Measurements from ENCODE around the gene HRCT1. TPM values are rescaled to one million over a fixed set of nuclear protein-coding genes. Genes with fewer than 3 reads are reported as not detected.
A peak's percentile ranks its signal among the peaks of the same experiment; 100 is the strongest.

HRCT1 gene
- total and polyA plus RNA-seq, 2 of the 4 experiments (the other 2 are of a cell fraction): 1.1 to 3.9 TPM

DNA sequence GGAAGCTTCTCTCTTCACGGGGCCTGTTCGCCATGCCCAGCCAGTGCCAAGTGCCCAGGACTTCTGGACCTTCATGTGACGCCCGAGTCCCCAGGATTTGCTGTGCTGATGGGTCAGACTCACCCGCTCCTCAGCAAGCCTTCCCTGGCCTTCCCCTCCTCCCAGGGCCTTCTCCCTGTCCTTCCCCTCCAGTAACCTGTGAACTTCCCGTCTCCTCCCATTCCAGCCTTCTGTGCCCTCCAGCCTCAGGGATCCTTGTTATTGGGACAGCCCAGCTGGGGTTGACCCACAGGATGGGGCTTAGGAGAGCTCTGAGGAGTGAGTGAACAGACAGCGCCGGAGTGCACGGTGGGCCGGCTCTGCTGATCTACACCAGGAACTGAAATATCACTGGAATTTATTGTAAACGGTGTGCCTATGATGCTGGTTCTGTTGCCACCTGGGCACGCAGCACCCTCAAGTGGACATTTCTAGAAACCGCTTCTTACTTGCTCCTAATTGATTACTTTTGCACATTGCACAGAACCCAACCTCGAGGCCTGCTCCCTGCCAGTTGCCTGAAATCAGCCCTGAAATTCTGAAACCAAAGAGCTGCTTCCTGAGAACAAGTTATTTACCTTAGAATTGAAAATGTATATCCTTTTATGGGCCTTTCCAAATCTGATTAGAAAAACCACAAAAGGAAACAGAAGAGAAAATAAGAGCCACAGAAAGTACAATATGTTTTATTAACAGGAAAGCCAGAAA lies 4.8 kb downstream of the HRCT1 start:
- Histone ChIP-seq H4K91ac (ENCODE audit: insufficient read depth, low read depth, low read length) (peak overlapping the region; percentile 76), H3K9ac (ENCODE audit: low read depth, low read length) (no peak overlapping the region), H2AFZ (replicated peaks; ENCODE audit: low read length, poor library complexity) (peak overlapping the region; percentile 44), H3K4ac (ENCODE audit: low read depth, low read length) (peak overlapping the region; percentile 100), H3K23ac (ENCODE audit: low read depth, low read length) (no peak overlapping the region), H2BK20ac (ENCODE audit: low read depth, low read length) (peak overlapping the region; percentile 66), H3K14ac (replicated peaks; ENCODE audit: low read depth, low read length) (peak overlapping the region; percentile 21; the same call in 1 of the 2 replicates), H2AK5ac (ENCODE audit: low read depth, low read length) (peak overlapping the region; percentile 99), H2BK120ac (ENCODE audit: low read depth, low read length) (peak overlapping the region; percentile 99), H4K20me1 (ENCODE audit: insufficient read depth, low read length) (no peaks in the 10 kb centered on the region), H3K27me3 (ENCODE audit: control insufficient read depth, insufficient read depth, low read length) (no peaks in the 10 kb centered on the region), H3K4me2 (ENCODE audit: low read depth, low read length) (no peak overlapping the region), H4K5ac (ENCODE audit: low read depth, low read length) (peak overlapping the region; percentile 33), H4K8ac (ENCODE audit: low read depth in 2 of 2, low read length in 2 of 2) (peak overlapping the region; percentile 40 to 59; a peak in 3 of 4 replicates), H2BK5ac (ENCODE audit: low read depth, low read length, poor library complexity, severe bottlenecking) (peak overlapping the region; percentile 44), H3K4me1 (ENCODE audit: control insufficient read depth, insufficient read depth, low read length) (peaks cover 37% of the 10 kb centered on the region), H3K9me3 (ENCODE audit: control insufficient read depth, insufficient read depth, low read length) (no peaks in the 10 kb centered on the region), H3K79me1 (ENCODE audit: low read depth in 1 of 2, low read length in 2 of 2) (peaks cover 0 to 33% of the 10 kb centered on the region in 2 experiments; a peak in 2 of 4 replicates), H2BK15ac (ENCODE audit: low read depth, low read length) (peak overlapping the region; percentile 83; the same call in 1 of the 3 replicates), H3K18ac (ENCODE audit: low read depth, low read length) (no peak overlapping the region), H2AK9ac (replicated peaks; ENCODE audit: low read depth, low read length, poor library complexity) (no peak overlapping the region), H3K56ac (ENCODE audit: extremely low read depth, insufficient read depth, low read length) (no peak overlapping the region), H3K9me1 (ENCODE audit: insufficient read depth, low read length) (peaks cover 17% of the 10 kb centered on the region), H3K4me3 (ENCODE audit: insufficient read depth, low read depth, low read length) (no peak overlapping the region), H3K36me3 (ENCODE audit: control insufficient read depth, insufficient read depth, low read length) (no peaks in the 10 kb centered on the region), H3K27ac (ENCODE audit: insufficient read depth, low read length) (no peak overlapping the region)
- DNase-seq (peak; percentile 52), ATAC-seq (ENCODE audit: low read depth) (no peak)
- CTCF ChIA-PET: interaction anchor here (0.6 to 1.4 kb wide), 6 partner anchors 7 to 191 kb away, joined by 3 to 5 read pairs (median 3); partner anchors contain the start of gene FAM221B
- 100% methylated on average over 5 of the region's 14 CpGs; no CpG with 5 or more reads in 1 of the 2 experiments for WGBS, 2 experiments (ENCODE audit: extremely low coverage in 2 of 2, insufficient read length in 1 of 2)
- POLR2A ChIA-PET (ENCODE audit: unreplicated experiment): no interaction called here
- BruUV-seq (replicated peaks): no TSS peak
- intact Hi-C loops (cut with micrococcal nuclease): no loop called here
- dilution Hi-C loops (cut with HindIII; ENCODE audit: low sequenced_read_pairs, unreplicated experiment): no loop called here
- in situ Hi-C loops (cut with MboI; ENCODE audit: low sequenced_read_pairs): no loop called here
- no peak for TF ChIP-seq CEBPB (IDR thresholded peaks at IDR 0.05; ENCODE audit: low read depth, low read length)
- no peak for TF ChIP-seq MXI1 (IDR thresholded peaks at IDR 0.05; ENCODE audit: borderline replicate concordance, low read depth, low read length)
- TF ChIP-seq BHLHE40 (IDR thresholded peaks at IDR 0.05; ENCODE audit: low read depth, low read length): no peak
- TF ChIP-seq, protein P1, sequence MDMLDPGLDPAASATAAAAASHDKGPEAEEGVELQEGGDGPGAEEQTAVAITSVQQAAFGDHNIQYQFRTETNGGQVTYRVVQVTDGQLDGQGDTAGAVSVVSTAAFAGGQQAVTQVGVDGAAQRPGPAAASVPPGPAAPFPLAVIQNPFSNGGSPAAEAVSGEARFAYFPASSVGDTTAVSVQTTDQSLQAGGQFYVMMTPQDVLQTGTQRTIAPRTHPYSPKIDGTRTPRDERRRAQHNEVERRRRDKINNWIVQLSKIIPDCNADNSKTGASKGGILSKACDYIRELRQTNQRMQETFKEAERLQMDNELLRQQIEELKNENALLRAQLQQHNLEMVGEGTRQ (IDR thresholded peaks at IDR 0.05; ENCODE audit: low read depth, low read length): no peak
- TF ChIP-seq POLR2A (IDR thresholded peaks at IDR 0.05; ENCODE audit: low read depth, low read length): no peak
- TF ChIP-seq SMC3 (IDR thresholded peaks at IDR 0.05; ENCODE audit: low read depth, low read length): peak; percentile 48
- TF ChIP-seq MAZ (IDR thresholded peaks at IDR 0.05; ENCODE audit: borderline replicate concordance, low read depth, low read length): no peak
- TF ChIP-seq RAD21 (IDR thresholded peaks at IDR 0.05; ENCODE audit: low read length): peak; percentile 67
- no peak for TF ChIP-seq NFE2L2 (IDR thresholded peaks at IDR 0.05; ENCODE audit: low read depth, low read length)
- TF ChIP-seq, protein P2, sequence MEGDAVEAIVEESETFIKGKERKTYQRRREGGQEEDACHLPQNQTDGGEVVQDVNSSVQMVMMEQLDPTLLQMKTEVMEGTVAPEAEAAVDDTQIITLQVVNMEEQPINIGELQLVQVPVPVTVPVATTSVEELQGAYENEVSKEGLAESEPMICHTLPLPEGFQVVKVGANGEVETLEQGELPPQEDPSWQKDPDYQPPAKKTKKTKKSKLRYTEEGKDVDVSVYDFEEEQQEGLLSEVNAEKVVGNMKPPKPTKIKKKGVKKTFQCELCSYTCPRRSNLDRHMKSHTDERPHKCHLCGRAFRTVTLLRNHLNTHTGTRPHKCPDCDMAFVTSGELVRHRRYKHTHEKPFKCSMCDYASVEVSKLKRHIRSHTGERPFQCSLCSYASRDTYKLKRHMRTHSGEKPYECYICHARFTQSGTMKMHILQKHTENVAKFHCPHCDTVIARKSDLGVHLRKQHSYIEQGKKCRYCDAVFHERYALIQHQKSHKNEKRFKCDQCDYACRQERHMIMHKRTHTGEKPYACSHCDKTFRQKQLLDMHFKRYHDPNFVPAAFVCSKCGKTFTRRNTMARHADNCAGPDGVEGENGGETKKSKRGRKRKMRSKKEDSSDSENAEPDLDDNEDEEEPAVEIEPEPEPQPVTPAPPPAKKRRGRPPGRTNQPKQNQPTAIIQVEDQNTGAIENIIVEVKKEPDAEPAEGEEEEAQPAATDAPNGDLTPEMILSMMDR (conservative IDR thresholded peaks at IDR 0.05; ENCODE audit: low read depth, low read length): peak; percentile 58
- TF ChIP-seq FOS (IDR thresholded peaks at IDR 0.05; ENCODE audit: low read depth, low read length): no peak
- TF ChIP-seq, protein P3, sequence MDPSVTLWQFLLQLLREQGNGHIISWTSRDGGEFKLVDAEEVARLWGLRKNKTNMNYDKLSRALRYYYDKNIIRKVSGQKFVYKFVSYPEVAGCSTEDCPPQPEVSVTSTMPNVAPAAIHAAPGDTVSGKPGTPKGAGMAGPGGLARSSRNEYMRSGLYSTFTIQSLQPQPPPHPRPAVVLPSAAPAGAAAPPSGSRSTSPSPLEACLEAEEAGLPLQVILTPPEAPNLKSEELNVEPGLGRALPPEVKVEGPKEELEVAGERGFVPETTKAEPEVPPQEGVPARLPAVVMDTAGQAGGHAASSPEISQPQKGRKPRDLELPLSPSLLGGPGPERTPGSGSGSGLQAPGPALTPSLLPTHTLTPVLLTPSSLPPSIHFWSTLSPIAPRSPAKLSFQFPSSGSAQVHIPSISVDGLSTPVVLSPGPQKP (IDR thresholded peaks at IDR 0.05; ENCODE audit: borderline replicate concordance, low read depth, low read length): no peak
- TF ChIP-seq RCOR1 (IDR thresholded peaks at IDR 0.05; ENCODE audit: insufficient replicate concordance, low read length): no peak
- no peak for TF ChIP-seq CHD1 (IDR thresholded peaks at IDR 0.05; ENCODE audit: low read depth, low read length)
- TF ChIP-seq MAFK (IDR thresholded peaks at IDR 0.05; ENCODE audit: low read depth, low read length): no peak

Data from IMR-90 (cell line).